WTC11 (cell line): ENCODE results near the gene KIF2A. TPM values are rescaled to one million over a fixed set of nuclear protein-coding genes. Genes with fewer than 3 reads are reported as not detected.

ENCODE experiments used
- ATAC-seq: fragments of 200-7000 bp; cut with Tn5 transposase; 2 replicates; pipeline ENCODE4 v1.10.0; 2021; ENCODE audit warnings: mild to moderate bottlenecking, moderate library complexity
- CTCF ChIA-PET: fragments of 300-600 bp; sonication (Branson Sonifier 250); formaldehyde crosslinking; loops from one replicate; lab custom pipeline; 2021; ENCODE audit warnings: antibody characterized with exemption; lab: Charles Lee
- POLR2A ChIA-PET: fragments of 350-600 bp; sonication (Branson Sonifier 250); formaldehyde crosslinking; loops from one replicate; lab custom pipeline; 2021; ENCODE audit warnings: antibody characterized with exemption; lab: Charles Lee
- DNase-seq: peaks from one replicate; pipeline ENCODE4 v3.0.0; 2021; ENCODE audit warnings: low spot score
- H3K27ac Mint-ChIP-seq: 2 replicates; pipeline ENCODE4 v1.8.0; 2021; ENCODE audit warnings: mixed read lengths
- H3K27me3 Mint-ChIP-seq: 2 replicates; pipeline ENCODE4 v1.8.0; 2021; ENCODE audit warnings: low read depth, mild to moderate bottlenecking, moderate library complexity, mixed read lengths
- H3K36me3 Mint-ChIP-seq: 2 replicates; pipeline ENCODE4 v1.8.0; 2021; ENCODE audit warnings: mixed read lengths
- H3K4me1 Mint-ChIP-seq: 2 replicates; pipeline ENCODE4 v1.8.0; 2022; ENCODE audit warnings: mixed read lengths
- H3K4me3 Mint-ChIP-seq: 2 replicates; pipeline ENCODE4 v1.8.0; 2021; ENCODE audit warnings: mild to moderate bottlenecking, moderate library complexity, mixed read lengths
- H3K9me3 Mint-ChIP-seq: 2 replicates; pipeline ENCODE4 v1.8.0; 2021; ENCODE audit warnings: mixed read lengths
- AFF4 ChIP-seq: sonication (generic); formaldehyde crosslinking; IDR thresholded peaks from 2 replicates; pipeline ENCODE4 v1.8.1; 2023; ENCODE audit warnings: mild to moderate bottlenecking, missing genetic modification reagents, borderline replicate concordance
- AR ChIP-seq: fragments of 250-450 bp; sonication (Bioruptor Pico); IDR thresholded peaks from 2 replicates; pipeline ENCODE4 v1.9.0; 2021; ENCODE audit warnings: mild to moderate bottlenecking
- ATF3 ChIP-seq: sonication (generic); formaldehyde crosslinking; conservative IDR thresholded peaks from 2 replicates; pipeline ENCODE4 v1.8.1; 2022; ENCODE audit warnings: mild to moderate bottlenecking, missing genetic modification reagents
- CDX4 ChIP-seq: fragments of 250-450 bp; sonication (Bioruptor Pico); IDR thresholded peaks from 2 replicates; pipeline ENCODE4 v1.9.0; 2021; ENCODE audit warnings: moderate library complexity, mild to moderate bottlenecking, inconsistent platforms, borderline replicate concordance
- FOXP1 ChIP-seq: sonication (generic); formaldehyde crosslinking; IDR thresholded peaks from 2 replicates; pipeline ENCODE4 v1.8.0; 2022; ENCODE audit warnings: missing genetic modification reagents, mild to moderate bottlenecking, moderate library complexity, borderline replicate concordance
- FOXP4 ChIP-seq: sonication (generic); formaldehyde crosslinking; IDR thresholded peaks from 2 replicates; pipeline ENCODE4 v1.8.0; 2022; ENCODE audit warnings: mild to moderate bottlenecking, missing genetic modification reagents
- GABPB1 ChIP-seq: sonication (generic); formaldehyde crosslinking; IDR thresholded peaks from 2 replicates; pipeline ENCODE4 v1.8.1; 2023; ENCODE audit warnings: mild to moderate bottlenecking, missing genetic modification reagents
- GTF2I ChIP-seq: fragments of 250-450 bp; sonication (Bioruptor Pico); conservative IDR thresholded peaks from 2 replicates; pipeline ENCODE4 v1.4.0; 2021; ENCODE audit warnings: mild to moderate bottlenecking
- MXD4 ChIP-seq: fragments of 250-450 bp; sonication (Bioruptor Pico); IDR thresholded peaks from 2 replicates; pipeline ENCODE4 v1.8.0; 2021; ENCODE audit warnings: mild to moderate bottlenecking, moderate library complexity, borderline replicate concordance
- PRRX2 ChIP-seq: fragments of 250-450 bp; sonication (Bioruptor Pico); IDR thresholded peaks from 2 replicates; pipeline ENCODE4 v1.8.0; 2021; ENCODE audit warnings: mild to moderate bottlenecking
- TCF7 ChIP-seq: sonication (generic); formaldehyde crosslinking; IDR thresholded peaks from 2 replicates; pipeline ENCODE4 v1.8.0; 2022; ENCODE audit warnings: mild to moderate bottlenecking, low read depth, missing genetic modification reagents, moderate library complexity
- TEAD1 ChIP-seq: sonication (generic); formaldehyde crosslinking; IDR thresholded peaks from 2 replicates; pipeline ENCODE4 v1.8.0; 2022; ENCODE audit warnings: mild to moderate bottlenecking, missing genetic modification reagents
- ZBTB43 ChIP-seq: sonication (generic); formaldehyde crosslinking; IDR thresholded peaks from 2 replicates; pipeline ENCODE4 v1.8.1; 2023; ENCODE audit warnings: mild to moderate bottlenecking, missing genetic modification reagents
- ZMAT4 ChIP-seq: fragments of 250-450 bp; sonication (Bioruptor Pico); IDR thresholded peaks from 2 replicates; pipeline ENCODE4 v1.9.0; 2021; ENCODE audit warnings: mild to moderate bottlenecking
- ZNF281 ChIP-seq: sonication (generic); formaldehyde crosslinking; IDR thresholded peaks from 2 replicates; pipeline ENCODE4 v1.8.0; 2023; ENCODE audit warnings: mild to moderate bottlenecking, missing genetic modification reagents
- ZNF416 ChIP-seq: fragments of 250-450 bp; sonication (Bioruptor Pico); IDR thresholded peaks from 2 replicates; pipeline ENCODE4 v1.9.0; 2021; ENCODE audit warnings: mild to moderate bottlenecking, inconsistent platforms
- total RNA-seq: library from RNA; stranded (reverse); gene quantifications from 3 replicates; pipeline ENCODE4 v1.2.3, GENCODE V29; 2021

Gene KIF2A
- total RNA-seq, 1 experiment from 2014 or later = 77.8 TPM

GRCh38 chr5:62268792-62269191 lies 37.2 kb upstream of the KIF2A start:
- ChIA-PET POLR2A (no interaction called here), CTCF (no interaction called here)
- Mint-ChIP-seq H3K27me3 (no peaks in the 10 kb centered on the region), H3K27ac (no peak overlapping the region), H3K4me1 (peaks cover 12% of the 10 kb centered on the region), H3K4me3 (no peak overlapping the region), H3K36me3 (no peaks in the 10 kb centered on the region), H3K9me3 (peaks cover 5% of the 10 kb centered on the region)
- no peak for TF ChIP-seq ZNF281 (CRISPR knock-in tag)
- TF ChIP-seq ZMAT4 (CRISPR knock-in tag) = no peak
- no peak for TF ChIP-seq TCF7
- TF ChIP-seq GABPB1 = no peak
- TF ChIP-seq AR = no peak
- no peak for TF ChIP-seq MXD4
- no peak for TF ChIP-seq CDX4 (CRISPR knock-in tag)
- TF ChIP-seq FOXP1 = no peak
- no peak for TF ChIP-seq TEAD1 (CRISPR knock-in tag)
- no peak for TF ChIP-seq ZNF416 (CRISPR knock-in tag)
- no peak for TF ChIP-seq FOXP4
- no peak for ATAC-seq
- no peak for DNase-seq

GRCh38 chr5:62271370-62271769 lies 34.6 kb upstream of the KIF2A start:
- ATAC-seq = no peak
- H3K27me3 Mint-ChIP-seq = no peaks in the 10 kb centered on the region
- H3K4me1 Mint-ChIP-seq = peaks cover 6% of the 10 kb centered on the region
- no peak overlapping the region for H3K4me3 Mint-ChIP-seq
- H3K9me3 Mint-ChIP-seq = no peaks in the 10 kb centered on the region
- ChIA-PET POLR2A (no interaction called here), CTCF (no interaction called here)
- no peaks in the 10 kb centered on the region for H3K36me3 Mint-ChIP-seq
- no peak for DNase-seq
- H3K27ac Mint-ChIP-seq = no peak overlapping the region
- TF ChIP-seq PRRX2 (CRISPR knock-in tag) (no peak), ZBTB43 (CRISPR knock-in tag) (no peak), AFF4 (CRISPR knock-in tag) (no peak), ATF3 (no peak), CDX4 (CRISPR knock-in tag) (no peak), GTF2I (CRISPR knock-in tag) (no peak)
- TF ChIP-seq, all 79 proteins: peak for 0
